WTC11 (cell line): Measurements from ENCODE around the gene CLMN. TPM values are rescaled to one million over a fixed set of nuclear protein-coding genes. Genes with fewer than 3 reads are reported as not detected.

Experiments used
- ATAC-seq: fragments of 200-7000 bp; cut with Tn5 transposase; 2 replicates; pipeline ENCODE4 v1.10.0; 2021; ENCODE audit warnings: mild to moderate bottlenecking, moderate library complexity
- CTCF ChIA-PET: fragments of 300-600 bp; sonication (Branson Sonifier 250); formaldehyde crosslinking; loops from one replicate; lab custom pipeline; 2021; ENCODE audit warnings: antibody characterized with exemption; lab: Charles Lee
- POLR2A ChIA-PET: fragments of 350-600 bp; sonication (Branson Sonifier 250); formaldehyde crosslinking; loops from one replicate; lab custom pipeline; 2021; ENCODE audit warnings: antibody characterized with exemption; lab: Charles Lee
- DNase-seq: peaks from one replicate; pipeline ENCODE4 v3.0.0; 2021; ENCODE audit warnings: low spot score
- H3K27ac Mint-ChIP-seq: 2 replicates; pipeline ENCODE4 v1.8.0; 2021; ENCODE audit warnings: mixed read lengths
- H3K27me3 Mint-ChIP-seq: 2 replicates; pipeline ENCODE4 v1.8.0; 2021; ENCODE audit warnings: low read depth, mild to moderate bottlenecking, moderate library complexity, mixed read lengths
- H3K36me3 Mint-ChIP-seq: 2 replicates; pipeline ENCODE4 v1.8.0; 2021; ENCODE audit warnings: mixed read lengths
- H3K4me1 Mint-ChIP-seq: 2 replicates; pipeline ENCODE4 v1.8.0; 2022; ENCODE audit warnings: mixed read lengths
- H3K4me3 Mint-ChIP-seq: 2 replicates; pipeline ENCODE4 v1.8.0; 2021; ENCODE audit warnings: mild to moderate bottlenecking, moderate library complexity, mixed read lengths
- H3K9me3 Mint-ChIP-seq: 2 replicates; pipeline ENCODE4 v1.8.0; 2021; ENCODE audit warnings: mixed read lengths
- EMX1 ChIP-seq: fragments of 250-450 bp; sonication (Bioruptor Pico); IDR thresholded peaks from 2 replicates; pipeline ENCODE4 v1.8.0; 2021; ENCODE audit warnings: mild to moderate bottlenecking
- ETV6 ChIP-seq: sonication (generic); formaldehyde crosslinking; IDR thresholded peaks from 2 replicates; pipeline ENCODE4 v1.8.1; 2022; ENCODE audit warnings: mild to moderate bottlenecking, missing genetic modification reagents
- FOXK1 ChIP-seq: sonication (generic); formaldehyde crosslinking; IDR thresholded peaks from 2 replicates; pipeline ENCODE4 v1.8.0; 2022; ENCODE audit warnings: mild to moderate bottlenecking, moderate library complexity, missing genetic modification reagents
- GTF2I ChIP-seq: fragments of 250-450 bp; sonication (Bioruptor Pico); conservative IDR thresholded peaks from 2 replicates; pipeline ENCODE4 v1.4.0; 2021; ENCODE audit warnings: mild to moderate bottlenecking
- HMGA2 ChIP-seq: fragments of 250-450 bp; sonication (Bioruptor Pico); IDR thresholded peaks from 2 replicates; pipeline ENCODE4 v1.4.0; 2021; ENCODE audit warnings: mild to moderate bottlenecking, moderate library complexity
- JUN ChIP-seq: sonication (generic); formaldehyde crosslinking; IDR thresholded peaks from 2 replicates; pipeline ENCODE4 v1.8.0; 2023; ENCODE audit warnings: mild to moderate bottlenecking, missing genetic modification reagents
- MYBL2 ChIP-seq: sonication (generic); formaldehyde crosslinking; IDR thresholded peaks from 2 replicates; pipeline ENCODE4 v1.8.1; 2023; ENCODE audit warnings: mild to moderate bottlenecking, moderate library complexity, missing genetic modification reagents
- OVOL2 ChIP-seq: fragments of 250-450 bp; sonication (Bioruptor Pico); IDR thresholded peaks from 2 replicates; pipeline ENCODE4 v1.9.0; 2021; ENCODE audit warnings: mild to moderate bottlenecking, borderline replicate concordance
- RELA ChIP-seq: sonication (generic); formaldehyde crosslinking; IDR thresholded peaks from 2 replicates; pipeline ENCODE4 v1.8.1; 2022; ENCODE audit warnings: missing genetic modification reagents, mild to moderate bottlenecking, borderline replicate concordance
- TP53 ChIP-seq: sonication (generic); formaldehyde crosslinking; IDR thresholded peaks from 2 replicates; pipeline ENCODE4 v1.8.1; 2023; ENCODE audit warnings: mild to moderate bottlenecking, missing genetic modification reagents
- ZNF317 ChIP-seq: sonication (generic); formaldehyde crosslinking; IDR thresholded peaks from 2 replicates; pipeline ENCODE4 v1.8.1; 2023; ENCODE audit warnings: low read depth, mild to moderate bottlenecking, moderate library complexity, missing genetic modification reagents, borderline replicate concordance
- ZNF416 ChIP-seq: fragments of 250-450 bp; sonication (Bioruptor Pico); IDR thresholded peaks from 2 replicates; pipeline ENCODE4 v1.9.0; 2021; ENCODE audit warnings: mild to moderate bottlenecking, inconsistent platforms
- total RNA-seq: library from RNA; stranded (reverse); gene quantifications from 3 replicates; pipeline ENCODE4 v1.2.3, GENCODE V29; 2021
- TF ChIP-seq, protein P1 (sequence below): sonication (generic); formaldehyde crosslinking; IDR thresholded peaks from 2 replicates; pipeline ENCODE4 v1.8.1; 2023; ENCODE audit warnings: mild to moderate bottlenecking, moderate library complexity, missing genetic modification reagents
- TF ChIP-seq, protein P2 (sequence below): sonication (generic); formaldehyde crosslinking; IDR thresholded peaks from 2 replicates; pipeline ENCODE4 v1.8.1; 2022; ENCODE audit warnings: mild to moderate bottlenecking, missing genetic modification reagents, moderate library complexity, borderline replicate concordance
- TF ChIP-seq, protein P3 (sequence below): sonication (generic); formaldehyde crosslinking; IDR thresholded peaks from 2 replicates; pipeline ENCODE4 v1.8.0; 2023; ENCODE audit warnings: missing genetic modification reagents
- TF ChIP-seq, protein P4 (sequence below): fragments of 250-450 bp; sonication (Bioruptor Pico); IDR thresholded peaks from 2 replicates; pipeline ENCODE4 v1.9.0; 2021; ENCODE audit warnings: mild to moderate bottlenecking, borderline replicate concordance
- TF ChIP-seq, protein P5 (sequence below): sonication (generic); formaldehyde crosslinking; IDR thresholded peaks from 2 replicates; pipeline ENCODE4 v1.8.1; 2022; ENCODE audit warnings: low read depth, mild to moderate bottlenecking, moderate library complexity, missing genetic modification reagents, borderline replicate concordance
- TF ChIP-seq, protein P6 (sequence below): sonication (generic); formaldehyde crosslinking; IDR thresholded peaks from 2 replicates; pipeline ENCODE4 v1.8.1; 2022; ENCODE audit warnings: mild to moderate bottlenecking, moderate library complexity, missing genetic modification reagents
- TF ChIP-seq, protein P7 (sequence below): sonication (generic); formaldehyde crosslinking; IDR thresholded peaks from 2 replicates; pipeline ENCODE4 v1.8.1; 2023; ENCODE audit warnings: mild to moderate bottlenecking, missing genetic modification reagents

The CLMN gene
- total RNA-seq, 1 experiment from 2014 or later = 12.2 TPM

DNA sequence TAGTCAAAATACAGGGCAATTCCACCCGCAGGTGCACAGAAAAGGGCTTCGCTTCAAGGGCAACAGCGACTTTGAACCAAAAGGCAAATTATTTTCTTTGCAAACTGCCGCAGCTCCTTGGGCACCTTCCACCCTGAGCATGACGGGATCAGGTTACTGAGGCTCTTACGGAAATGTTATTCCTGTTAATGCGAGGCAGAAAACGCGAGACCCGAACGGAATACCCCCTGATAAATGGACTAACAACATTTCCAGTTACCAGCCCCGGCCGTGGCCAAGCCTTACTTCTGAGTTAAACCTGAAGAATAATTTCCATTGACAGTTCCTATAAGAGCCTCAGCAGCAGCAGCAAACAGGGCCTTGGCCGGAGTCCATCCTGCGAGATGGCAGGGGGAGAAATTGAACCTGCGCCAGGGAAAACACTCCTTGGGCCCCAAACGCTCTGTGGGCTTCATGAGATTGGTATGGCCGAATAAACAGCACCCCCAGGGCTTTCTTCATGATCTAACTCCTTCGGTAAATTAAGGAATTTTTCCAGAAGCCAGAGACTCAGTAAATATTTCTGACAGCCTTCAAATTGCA is 92.3 kb downstream of the CLMN start (continued):
- no peak for TF ChIP-seq MYBL2 (CRISPR knock-in tag)

DNA sequence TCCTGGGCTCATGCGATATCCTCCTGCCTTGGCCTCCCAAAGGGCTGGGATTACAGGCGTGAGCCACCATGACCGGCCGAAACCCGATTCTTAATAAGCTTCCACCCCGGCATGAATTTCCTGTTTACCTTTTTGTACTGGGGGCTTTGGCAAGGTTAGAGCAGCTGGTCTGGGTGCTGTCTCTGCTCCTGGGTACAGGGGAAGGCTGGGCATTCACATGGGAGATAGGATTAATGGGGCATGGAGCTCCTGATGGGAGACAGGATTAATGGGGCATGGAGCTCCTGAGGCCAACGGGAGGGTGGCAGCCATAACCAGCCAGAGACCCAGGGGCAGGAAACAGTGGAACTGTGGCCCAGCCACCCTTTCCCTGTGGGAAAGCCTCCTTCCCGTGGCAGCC is 92.9 kb downstream of the CLMN start:
- POLR2A ChIA-PET = no interaction called here

DNA sequence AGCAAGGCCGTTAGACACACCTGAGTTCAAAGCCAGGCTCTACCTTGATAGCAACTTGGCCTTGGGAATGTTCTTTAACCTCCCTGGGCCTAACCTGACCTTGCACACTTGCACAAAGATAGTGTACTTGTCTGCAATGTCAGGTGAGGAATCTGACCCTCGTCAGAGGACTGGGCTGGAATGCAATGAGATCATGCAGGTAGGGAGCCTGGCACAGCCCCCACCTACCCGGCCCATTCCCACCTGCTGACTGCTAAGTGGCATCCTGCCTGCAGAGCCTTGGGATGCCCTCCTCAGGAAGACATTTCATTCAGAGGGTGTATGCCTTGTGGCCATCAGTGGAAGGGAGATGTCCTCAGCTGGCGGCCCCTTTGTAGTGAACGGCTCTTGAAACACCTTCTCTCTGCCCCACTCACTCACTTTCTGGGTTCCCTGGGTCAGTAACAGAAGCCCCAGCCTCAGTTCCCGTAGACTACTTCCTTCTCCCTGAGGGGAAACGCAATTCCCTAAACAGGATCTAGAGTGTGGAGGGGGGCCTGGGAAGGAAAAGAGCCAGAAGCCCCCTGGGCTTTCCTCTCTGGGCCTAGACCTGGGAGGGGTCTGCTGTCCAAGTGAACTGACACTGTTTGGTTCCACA is 94.3 kb downstream of the CLMN start:
- ChIA-PET CTCF (no interaction called here), POLR2A (interaction anchor here (0.6 kb wide), 1 partner anchor 448 kb away, joined by 4 read pairs; no protein-coding TSS in a partner anchor)
- no peaks in the 10 kb centered on the region for H3K9me3 Mint-ChIP-seq
- TF ChIP-seq FOXK1 (CRISPR knock-in tag) (no peak), MYBL2 (CRISPR knock-in tag) (no peak), RELA (CRISPR knock-in tag) (no peak), ETV6 (CRISPR knock-in tag) (no peak), GTF2I (CRISPR knock-in tag) (no peak)
- TF ChIP-seq, protein P1, sequence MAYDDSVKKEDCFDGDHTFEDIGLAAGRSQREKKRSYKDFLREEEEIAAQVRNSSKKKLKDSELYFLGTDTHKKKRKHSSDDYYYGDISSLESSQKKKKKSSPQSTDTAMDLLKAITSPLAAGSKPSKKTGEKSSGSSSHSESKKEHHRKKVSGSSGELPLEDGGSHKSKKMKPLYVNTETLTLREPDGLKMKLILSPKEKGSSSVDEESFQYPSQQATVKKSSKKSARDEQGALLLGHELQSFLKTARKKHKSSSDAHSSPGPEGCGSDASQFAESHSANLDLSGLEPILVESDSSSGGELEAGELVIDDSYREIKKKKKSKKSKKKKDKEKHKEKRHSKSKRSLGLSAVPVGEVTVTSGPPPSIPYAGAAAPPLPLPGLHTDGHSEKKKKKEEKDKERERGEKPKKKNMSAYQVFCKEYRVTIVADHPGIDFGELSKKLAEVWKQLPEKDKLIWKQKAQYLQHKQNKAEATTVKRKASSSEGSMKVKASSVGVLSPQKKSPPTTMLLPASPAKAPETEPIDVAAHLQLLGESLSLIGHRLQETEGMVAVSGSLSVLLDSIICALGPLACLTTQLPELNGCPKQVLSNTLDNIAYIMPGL (CRISPR knock-in tag) = no peak
- TF ChIP-seq, protein P2, sequence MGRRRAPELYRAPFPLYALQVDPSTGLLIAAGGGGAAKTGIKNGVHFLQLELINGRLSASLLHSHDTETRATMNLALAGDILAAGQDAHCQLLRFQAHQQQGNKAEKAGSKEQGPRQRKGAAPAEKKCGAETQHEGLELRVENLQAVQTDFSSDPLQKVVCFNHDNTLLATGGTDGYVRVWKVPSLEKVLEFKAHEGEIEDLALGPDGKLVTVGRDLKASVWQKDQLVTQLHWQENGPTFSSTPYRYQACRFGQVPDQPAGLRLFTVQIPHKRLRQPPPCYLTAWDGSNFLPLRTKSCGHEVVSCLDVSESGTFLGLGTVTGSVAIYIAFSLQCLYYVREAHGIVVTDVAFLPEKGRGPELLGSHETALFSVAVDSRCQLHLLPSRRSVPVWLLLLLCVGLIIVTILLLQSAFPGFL (CRISPR knock-in tag) = no peak
- TF ChIP-seq, protein P3, sequence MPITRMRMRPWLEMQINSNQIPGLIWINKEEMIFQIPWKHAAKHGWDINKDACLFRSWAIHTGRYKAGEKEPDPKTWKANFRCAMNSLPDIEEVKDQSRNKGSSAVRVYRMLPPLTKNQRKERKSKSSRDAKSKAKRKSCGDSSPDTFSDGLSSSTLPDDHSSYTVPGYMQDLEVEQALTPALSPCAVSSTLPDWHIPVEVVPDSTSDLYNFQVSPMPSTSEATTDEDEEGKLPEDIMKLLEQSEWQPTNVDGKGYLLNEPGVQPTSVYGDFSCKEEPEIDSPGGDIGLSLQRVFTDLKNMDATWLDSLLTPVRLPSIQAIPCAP = no peak
- TF ChIP-seq, protein P4, sequence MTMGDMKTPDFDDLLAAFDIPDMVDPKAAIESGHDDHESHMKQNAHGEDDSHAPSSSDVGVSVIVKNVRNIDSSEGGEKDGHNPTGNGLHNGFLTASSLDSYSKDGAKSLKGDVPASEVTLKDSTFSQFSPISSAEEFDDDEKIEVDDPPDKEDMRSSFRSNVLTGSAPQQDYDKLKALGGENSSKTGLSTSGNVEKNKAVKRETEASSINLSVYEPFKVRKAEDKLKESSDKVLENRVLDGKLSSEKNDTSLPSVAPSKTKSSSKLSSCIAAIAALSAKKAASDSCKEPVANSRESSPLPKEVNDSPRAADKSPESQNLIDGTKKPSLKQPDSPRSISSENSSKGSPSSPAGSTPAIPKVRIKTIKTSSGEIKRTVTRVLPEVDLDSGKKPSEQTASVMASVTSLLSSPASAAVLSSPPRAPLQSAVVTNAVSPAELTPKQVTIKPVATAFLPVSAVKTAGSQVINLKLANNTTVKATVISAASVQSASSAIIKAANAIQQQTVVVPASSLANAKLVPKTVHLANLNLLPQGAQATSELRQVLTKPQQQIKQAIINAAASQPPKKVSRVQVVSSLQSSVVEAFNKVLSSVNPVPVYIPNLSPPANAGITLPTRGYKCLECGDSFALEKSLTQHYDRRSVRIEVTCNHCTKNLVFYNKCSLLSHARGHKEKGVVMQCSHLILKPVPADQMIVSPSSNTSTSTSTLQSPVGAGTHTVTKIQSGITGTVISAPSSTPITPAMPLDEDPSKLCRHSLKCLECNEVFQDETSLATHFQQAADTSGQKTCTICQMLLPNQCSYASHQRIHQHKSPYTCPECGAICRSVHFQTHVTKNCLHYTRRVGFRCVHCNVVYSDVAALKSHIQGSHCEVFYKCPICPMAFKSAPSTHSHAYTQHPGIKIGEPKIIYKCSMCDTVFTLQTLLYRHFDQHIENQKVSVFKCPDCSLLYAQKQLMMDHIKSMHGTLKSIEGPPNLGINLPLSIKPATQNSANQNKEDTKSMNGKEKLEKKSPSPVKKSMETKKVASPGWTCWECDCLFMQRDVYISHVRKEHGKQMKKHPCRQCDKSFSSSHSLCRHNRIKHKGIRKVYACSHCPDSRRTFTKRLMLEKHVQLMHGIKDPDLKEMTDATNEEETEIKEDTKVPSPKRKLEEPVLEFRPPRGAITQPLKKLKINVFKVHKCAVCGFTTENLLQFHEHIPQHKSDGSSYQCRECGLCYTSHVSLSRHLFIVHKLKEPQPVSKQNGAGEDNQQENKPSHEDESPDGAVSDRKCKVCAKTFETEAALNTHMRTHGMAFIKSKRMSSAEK (CRISPR knock-in tag) = no peak
- TF ChIP-seq, protein P5, sequence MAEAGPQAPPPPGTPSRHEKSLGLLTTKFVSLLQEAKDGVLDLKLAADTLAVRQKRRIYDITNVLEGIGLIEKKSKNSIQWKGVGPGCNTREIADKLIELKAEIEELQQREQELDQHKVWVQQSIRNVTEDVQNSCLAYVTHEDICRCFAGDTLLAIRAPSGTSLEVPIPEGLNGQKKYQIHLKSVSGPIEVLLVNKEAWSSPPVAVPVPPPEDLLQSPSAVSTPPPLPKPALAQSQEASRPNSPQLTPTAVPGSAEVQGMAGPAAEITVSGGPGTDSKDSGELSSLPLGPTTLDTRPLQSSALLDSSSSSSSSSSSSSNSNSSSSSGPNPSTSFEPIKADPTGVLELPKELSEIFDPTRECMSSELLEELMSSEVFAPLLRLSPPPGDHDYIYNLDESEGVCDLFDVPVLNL = no peak
- ATAC-seq = no peak
- H3K27me3 Mint-ChIP-seq = peaks cover 20% of the 10 kb centered on the region
- H3K27ac Mint-ChIP-seq = no peak overlapping the region
- no peak overlapping the region for H3K4me3 Mint-ChIP-seq
- H3K36me3 Mint-ChIP-seq = no peaks in the 10 kb centered on the region
- H3K4me1 Mint-ChIP-seq = peaks cover 47% of the 10 kb centered on the region
- DNase-seq = no peak

More for the DNA sequence above, 92.9 kb downstream of the CLMN start:
- no peak for TF ChIP-seq HMGA2 (CRISPR knock-in tag)
- TF ChIP-seq OVOL2 = no peak
- TF ChIP-seq JUN (CRISPR knock-in tag) = no peak
- TF ChIP-seq ZNF416 (CRISPR knock-in tag) = no peak
- TF ChIP-seq TP53 = no peak
- TF ChIP-seq, protein P6, sequence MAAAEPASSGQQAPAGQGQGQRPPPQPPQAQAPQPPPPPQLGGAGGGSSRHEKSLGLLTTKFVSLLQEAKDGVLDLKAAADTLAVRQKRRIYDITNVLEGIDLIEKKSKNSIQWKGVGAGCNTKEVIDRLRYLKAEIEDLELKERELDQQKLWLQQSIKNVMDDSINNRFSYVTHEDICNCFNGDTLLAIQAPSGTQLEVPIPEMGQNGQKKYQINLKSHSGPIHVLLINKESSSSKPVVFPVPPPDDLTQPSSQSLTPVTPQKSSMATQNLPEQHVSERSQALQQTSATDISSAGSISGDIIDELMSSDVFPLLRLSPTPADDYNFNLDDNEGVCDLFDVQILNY (CRISPR knock-in tag) = no peak
- TF ChIP-seq ZNF317 (CRISPR knock-in tag) = no peak
- TF ChIP-seq, protein P7, sequence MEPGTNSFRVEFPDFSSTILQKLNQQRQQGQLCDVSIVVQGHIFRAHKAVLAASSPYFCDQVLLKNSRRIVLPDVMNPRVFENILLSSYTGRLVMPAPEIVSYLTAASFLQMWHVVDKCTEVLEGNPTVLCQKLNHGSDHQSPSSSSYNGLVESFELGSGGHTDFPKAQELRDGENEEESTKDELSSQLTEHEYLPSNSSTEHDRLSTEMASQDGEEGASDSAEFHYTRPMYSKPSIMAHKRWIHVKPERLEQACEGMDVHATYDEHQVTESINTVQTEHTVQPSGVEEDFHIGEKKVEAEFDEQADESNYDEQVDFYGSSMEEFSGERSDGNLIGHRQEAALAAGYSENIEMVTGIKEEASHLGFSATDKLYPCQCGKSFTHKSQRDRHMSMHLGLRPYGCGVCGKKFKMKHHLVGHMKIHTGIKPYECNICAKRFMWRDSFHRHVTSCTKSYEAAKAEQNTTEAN (CRISPR knock-in tag) = no peak
- no peak for TF ChIP-seq EMX1 (CRISPR knock-in tag)
- no peaks in the 10 kb centered on the region for H3K36me3 Mint-ChIP-seq
- H3K27ac Mint-ChIP-seq = no peak overlapping the region
- CTCF ChIA-PET = interaction anchor here (0.7 to 1.0 kb wide), 2 partner anchors 67 to 135 kb away, joined by 3 read pairs; no protein-coding TSS in a partner anchor
- H3K4me1 Mint-ChIP-seq = peaks cover 33% of the 10 kb centered on the region
- H3K27me3 Mint-ChIP-seq = peaks cover 6% of the 10 kb centered on the region
- DNase-seq (no peak), ATAC-seq (no peak)
- H3K4me3 Mint-ChIP-seq = no peak overlapping the region
- H3K9me3 Mint-ChIP-seq = no peaks in the 10 kb centered on the region
